Activated T-cell treated with anti-CD3 and anti-CD28 coated beads, Interleukin-2, amount 50 U/mL, for 4 hours (primary cell): ENCODE results near the gene CDH23. TPM values are rescaled to one million over a fixed set of nuclear protein-coding genes. Genes with fewer than 3 reads are reported as not detected.
A peak's percentile ranks its signal among the peaks of the same experiment; 100 is the strongest.

Experiments used
- ATAC-seq, 2 donors: fragments of 200-7000 bp; cut with Tn5 transposase; one replicate each; pipeline ENCODE4 v1.10.0; 2021
- DNase-seq: peaks from one replicate; pipeline ENCODE4 v3.0.0-alpha.2; 2020
- H3K27me3 Mint-ChIP-seq: one replicate; pipeline ENCODE4 v1.8.0; 2021; ENCODE audit warnings: low read depth, mixed read lengths
- H3K36me3 Mint-ChIP-seq: one replicate; pipeline ENCODE4 v1.8.0; 2022; ENCODE audit warnings: mixed read lengths; ENCODE audit not compliant: insufficient read depth
- H3K4me1 Mint-ChIP-seq: one replicate; pipeline ENCODE4 v1.8.0; 2021; ENCODE audit warnings: low read depth, mixed read lengths
- H3K4me3 Mint-ChIP-seq: one replicate; pipeline ENCODE4 v1.8.0; 2021; ENCODE audit warnings: mild to moderate bottlenecking, moderate library complexity, mixed read lengths
- H3K9me3 Mint-ChIP-seq: one replicate; pipeline ENCODE4 v1.8.0; 2021; ENCODE audit warnings: mixed read lengths
- total RNA-seq, 3 donors: library from RNA; stranded (reverse); gene quantifications; one replicate each; pipeline ENCODE4 v1.2.1, GENCODE V29; 2021

CDH23 gene
- total RNA-seq, 3 donors from 2014 or later: 0.71 to 1.2 (median 1.1) TPM

DNA sequence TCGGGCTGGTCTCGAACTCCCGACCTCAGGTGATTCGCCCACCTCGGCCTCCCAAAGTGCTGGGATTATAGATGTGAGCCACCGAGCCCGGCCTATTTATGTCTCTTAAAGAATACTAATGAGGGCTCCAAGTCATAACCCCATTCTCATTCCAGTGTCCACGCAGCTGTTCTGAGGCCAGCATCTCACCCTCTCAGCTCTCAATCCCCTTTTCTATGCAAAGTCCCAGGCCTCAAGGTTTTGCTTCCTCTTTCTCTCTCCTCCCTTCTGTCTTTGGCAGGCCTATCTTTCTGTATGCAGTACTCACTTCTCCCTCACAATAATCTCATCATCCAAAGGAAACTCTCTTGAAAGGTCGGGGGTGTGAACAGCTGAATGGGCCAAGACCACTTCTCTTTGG, 404.6 kb downstream of the CDH23 start:
- DNase-seq: no peak
- ATAC-seq: no peak
- Mint-ChIP-seq H3K9me3 (no peaks in the 10 kb centered on the region), H3K36me3 (no peaks in the 10 kb centered on the region), H3K4me1 (peaks cover 8% of the 10 kb centered on the region), H3K4me3 (no peak overlapping the region), H3K27me3 (no peaks in the 10 kb centered on the region)

DNA sequence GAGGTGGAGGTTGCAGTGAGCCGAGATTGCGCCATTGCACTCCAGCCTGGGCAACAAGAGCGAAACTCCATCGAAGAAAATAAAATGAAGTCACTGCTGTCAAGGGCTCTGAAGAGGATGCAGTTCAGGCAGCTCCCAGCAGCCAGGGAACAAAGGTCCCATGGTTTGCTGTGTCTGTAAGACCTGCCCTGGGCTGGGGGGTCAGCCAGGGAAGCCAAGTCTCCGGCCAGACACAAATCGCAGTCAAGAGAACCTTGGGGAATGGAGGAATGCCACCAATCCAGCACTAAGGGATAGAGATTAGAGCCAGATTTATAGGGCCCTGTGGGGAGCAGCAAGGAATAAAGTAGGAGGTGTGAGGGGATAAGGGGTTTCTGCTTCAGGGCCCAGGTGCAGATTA, 405.5 kb downstream of the CDH23 start:
- DNase-seq: no peak
- no peaks in the 10 kb centered on the region for H3K27me3 Mint-ChIP-seq
- H3K36me3 Mint-ChIP-seq: no peaks in the 10 kb centered on the region
- no peak for ATAC-seq
- H3K4me3 Mint-ChIP-seq: no peak overlapping the region
- peaks cover 5% of the 10 kb centered on the region for H3K4me1 Mint-ChIP-seq
- no peaks in the 10 kb centered on the region for H3K9me3 Mint-ChIP-seq

DNA sequence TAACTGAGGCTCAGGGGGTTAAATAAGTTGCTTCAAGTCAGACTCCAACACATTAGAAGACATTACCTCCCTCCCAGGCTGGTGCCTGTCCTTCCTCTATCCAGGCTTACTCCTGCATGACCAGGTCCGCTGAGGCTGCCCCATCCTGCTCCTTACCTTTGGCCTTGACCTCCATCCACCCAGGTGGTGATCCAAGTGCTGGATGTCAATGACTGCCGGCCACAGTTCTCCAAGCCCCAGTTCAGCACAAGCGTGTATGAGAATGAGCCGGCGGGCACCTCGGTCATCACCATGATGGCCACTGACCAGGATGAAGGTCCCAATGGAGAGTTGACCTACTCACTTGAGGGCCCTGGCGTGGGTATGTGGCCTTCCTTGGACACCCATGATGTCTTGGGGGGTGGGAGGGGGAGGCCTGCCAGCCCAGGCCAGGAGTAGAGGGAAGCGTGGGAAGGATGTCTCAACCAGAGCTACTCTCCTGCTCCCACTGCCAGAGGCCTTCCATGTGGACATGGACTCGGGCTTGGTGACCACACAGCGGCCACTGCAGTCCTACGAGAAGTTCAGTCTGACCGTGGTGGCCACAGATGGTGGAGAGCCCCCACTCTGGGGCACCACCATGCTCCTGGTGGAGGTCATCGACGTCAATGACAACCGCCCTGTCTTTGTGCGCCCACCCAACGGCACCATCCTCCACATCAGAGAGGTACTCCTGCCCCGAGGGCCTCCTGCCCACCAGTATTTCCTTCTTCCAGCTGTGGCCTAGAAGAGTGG, 406.2 kb downstream of the CDH23 start:
- H3K4me3 Mint-ChIP-seq: no peak overlapping the region
- no peaks in the 10 kb centered on the region for H3K9me3 Mint-ChIP-seq
- DNase-seq: no peak
- ATAC-seq: no peak
- H3K27me3 Mint-ChIP-seq: no peaks in the 10 kb centered on the region
- H3K36me3 Mint-ChIP-seq: no peaks in the 10 kb centered on the region
- H3K4me1 Mint-ChIP-seq: no peaks in the 10 kb centered on the region

DNA sequence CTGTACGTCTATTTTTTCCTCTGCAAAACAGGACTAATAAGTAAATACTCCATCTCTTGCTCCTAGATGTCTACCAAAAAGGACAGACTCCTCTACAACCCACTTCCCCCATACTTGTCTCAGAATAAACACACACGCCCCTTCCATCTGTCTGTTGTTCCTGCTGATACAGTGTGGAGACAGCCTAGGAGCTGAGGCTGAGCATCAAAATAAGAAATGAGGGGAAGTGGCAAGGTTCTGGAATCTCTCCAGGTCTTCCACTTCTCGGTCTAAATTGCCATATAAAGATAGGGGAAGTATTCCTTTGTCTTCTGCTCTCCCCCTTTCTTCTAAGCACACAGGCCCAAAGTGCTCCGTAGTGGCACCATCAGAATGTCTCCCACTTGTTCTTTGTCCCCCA, 407.4 kb downstream of the CDH23 start:
- DNase-seq (no peak), ATAC-seq (no peak)
- H3K4me1 Mint-ChIP-seq: no peaks in the 10 kb centered on the region
- H3K9me3 Mint-ChIP-seq: no peaks in the 10 kb centered on the region
- no peak overlapping the region for H3K4me3 Mint-ChIP-seq
- H3K36me3 Mint-ChIP-seq: no peaks in the 10 kb centered on the region
- no peaks in the 10 kb centered on the region for H3K27me3 Mint-ChIP-seq

DNA sequence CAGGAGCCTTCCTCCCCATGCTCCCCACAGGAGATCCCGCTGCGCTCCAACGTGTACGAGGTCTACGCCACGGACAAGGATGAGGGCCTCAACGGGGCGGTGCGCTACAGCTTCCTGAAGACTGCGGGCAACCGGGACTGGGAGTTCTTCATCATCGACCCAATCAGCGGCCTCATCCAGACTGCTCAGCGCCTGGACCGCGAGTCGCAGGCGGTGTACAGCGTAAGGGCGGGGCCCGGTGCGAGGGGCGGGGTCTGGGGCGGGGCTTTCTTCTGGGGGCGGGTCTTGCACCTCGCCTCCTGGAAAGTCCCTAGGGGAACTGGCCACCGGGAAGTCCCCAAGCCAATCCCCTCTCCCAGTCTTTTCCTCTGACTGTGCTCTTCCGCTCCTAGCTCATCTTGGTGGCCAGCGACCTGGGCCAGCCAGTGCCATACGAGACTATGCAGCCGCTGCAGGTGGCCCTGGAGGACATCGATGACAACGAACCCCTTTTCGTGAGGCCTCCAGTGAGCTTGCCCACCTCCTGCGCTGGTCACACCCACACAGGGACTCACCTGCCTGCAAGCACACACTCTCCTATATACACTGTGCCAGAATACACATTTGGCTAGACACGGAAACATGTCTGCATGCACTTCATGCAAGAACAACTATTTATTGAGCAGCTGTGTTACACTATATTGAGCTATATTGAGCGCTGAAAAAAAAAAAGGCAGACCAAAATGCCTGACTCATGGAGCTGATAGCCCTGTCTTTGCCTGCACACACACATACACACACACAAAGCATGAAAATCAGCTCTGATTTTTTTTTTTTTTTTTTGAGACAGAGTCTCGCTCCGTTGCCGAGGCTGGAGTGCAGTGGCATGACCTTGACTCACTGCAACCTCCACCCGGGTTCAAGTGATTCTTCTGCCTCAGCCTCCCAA, 409.3 kb downstream of the CDH23 start:
- H3K4me1 Mint-ChIP-seq: no peaks in the 10 kb centered on the region
- ATAC-seq (no peak), DNase-seq (no peak)
- H3K27me3 Mint-ChIP-seq: no peaks in the 10 kb centered on the region
- no peaks in the 10 kb centered on the region for H3K9me3 Mint-ChIP-seq
- H3K4me3 Mint-ChIP-seq: no peak overlapping the region
- H3K36me3 Mint-ChIP-seq: no peaks in the 10 kb centered on the region

DNA sequence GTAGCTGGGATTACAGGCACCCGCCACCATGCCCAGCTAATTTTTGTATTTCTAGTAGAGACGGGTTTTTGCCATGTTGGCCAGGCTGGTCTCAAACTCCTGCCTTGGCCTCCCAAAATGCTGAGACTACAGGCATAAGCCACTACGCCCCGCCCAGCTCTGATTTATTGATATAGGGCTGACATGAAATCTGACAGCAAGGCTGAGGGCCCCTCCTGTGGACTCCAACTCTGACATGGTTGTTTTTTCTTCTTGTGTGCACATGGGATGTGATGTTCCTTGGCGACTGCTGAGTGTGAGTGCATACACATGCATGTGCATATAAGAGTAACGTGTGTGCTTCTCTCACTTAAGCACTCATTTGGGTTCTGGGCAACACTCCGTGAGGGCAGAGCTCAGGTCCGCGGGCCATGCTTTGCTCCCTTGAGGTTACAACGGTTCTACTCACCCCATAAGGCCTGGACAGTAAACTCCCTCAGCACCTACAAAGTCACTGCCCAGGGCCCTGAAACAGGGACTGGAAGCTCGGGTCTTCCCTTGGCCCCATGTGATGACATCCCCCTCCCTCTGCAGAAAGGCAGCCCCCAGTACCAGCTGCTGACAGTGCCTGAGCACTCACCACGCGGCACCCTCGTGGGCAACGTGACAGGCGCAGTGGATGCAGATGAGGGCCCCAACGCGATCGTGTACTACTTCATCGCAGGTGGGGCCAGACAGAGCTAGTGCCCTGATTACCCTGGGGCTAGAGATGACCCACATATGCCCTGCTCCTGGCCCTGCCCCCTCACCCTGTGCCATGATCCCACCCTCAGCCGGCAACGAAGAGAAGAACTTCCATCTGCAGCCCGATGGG, 410.2 kb downstream of the CDH23 start:
- H3K36me3 Mint-ChIP-seq: no peaks in the 10 kb centered on the region

DNA sequence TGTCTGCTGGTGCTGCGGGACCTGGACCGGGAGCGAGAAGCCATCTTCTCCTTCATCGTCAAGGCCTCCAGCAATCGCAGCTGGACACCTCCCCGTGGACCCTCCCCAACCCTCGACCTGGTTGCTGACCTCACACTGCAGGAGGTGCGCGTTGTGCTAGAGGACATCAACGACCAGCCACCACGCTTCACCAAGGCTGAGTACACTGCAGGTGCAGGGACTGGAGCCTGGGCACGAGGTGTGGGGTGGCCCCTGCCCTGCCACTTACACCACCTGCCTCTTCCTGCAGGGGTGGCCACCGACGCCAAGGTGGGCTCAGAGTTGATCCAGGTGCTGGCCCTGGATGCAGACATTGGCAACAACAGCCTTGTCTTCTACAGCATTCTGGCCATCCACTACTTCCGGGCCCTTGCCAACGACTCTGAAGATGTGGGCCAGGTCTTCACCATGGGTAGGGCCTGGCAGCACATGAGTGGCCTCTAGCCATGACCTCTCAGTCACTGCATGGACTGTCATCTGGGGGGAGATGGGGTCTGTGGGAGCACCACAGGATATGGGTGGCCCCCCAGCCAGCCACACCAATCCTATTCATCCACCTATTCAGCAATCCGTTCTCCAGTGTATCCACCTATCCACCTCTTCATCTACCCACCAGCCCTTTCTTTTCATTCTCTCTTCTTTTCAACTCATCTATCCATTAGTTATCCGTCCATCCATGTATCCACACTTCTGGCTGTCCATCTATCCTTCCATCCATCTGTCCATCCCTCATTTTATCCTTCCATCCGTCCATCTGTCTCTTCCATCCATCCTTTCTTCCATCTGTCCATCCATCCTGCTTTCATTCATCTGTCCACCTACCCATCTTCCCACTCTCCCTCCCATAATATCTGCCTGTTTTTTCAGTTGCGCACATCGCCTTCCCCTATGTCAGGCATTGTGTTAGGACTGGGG, 411.1 kb downstream of the CDH23 start:
- ATAC-seq (no peak), DNase-seq (no peak)
- Mint-ChIP-seq H3K4me3 (no peak overlapping the region), H3K36me3 (no peaks in the 10 kb centered on the region), H3K9me3 (no peaks in the 10 kb centered on the region), H3K4me1 (no peaks in the 10 kb centered on the region), H3K27me3 (no peaks in the 10 kb centered on the region)

More for the DNA sequence above, 410.2 kb downstream of the CDH23 start:
- Mint-ChIP-seq H3K27me3 (no peaks in the 10 kb centered on the region), H3K4me3 (no peak overlapping the region), H3K4me1 (no peaks in the 10 kb centered on the region), H3K9me3 (no peaks in the 10 kb centered on the region)
- ATAC-seq (no peak), DNase-seq (no peak)

DNA sequence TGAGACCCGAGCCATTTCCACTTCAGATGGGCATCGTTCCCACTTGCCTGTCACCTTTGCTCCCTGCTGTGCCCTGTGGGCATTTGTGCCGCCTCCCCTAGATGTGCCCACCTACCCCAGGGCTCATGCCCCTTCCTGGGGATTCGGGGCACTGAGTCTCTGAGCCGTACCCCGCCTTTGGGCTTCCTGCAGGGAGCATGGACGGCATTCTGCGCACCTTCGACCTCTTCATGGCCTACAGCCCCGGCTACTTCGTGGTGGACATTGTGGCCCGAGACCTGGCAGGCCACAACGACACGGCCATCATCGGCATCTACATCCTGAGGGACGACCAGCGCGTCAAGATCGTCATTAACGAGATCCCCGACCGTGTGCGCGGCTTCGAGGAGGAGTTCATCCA, 412.9 kb downstream of the CDH23 start:
- Mint-ChIP-seq H3K36me3 (no peaks in the 10 kb centered on the region), H3K9me3 (no peaks in the 10 kb centered on the region), H3K4me3 (no peak overlapping the region), H3K4me1 (no peaks in the 10 kb centered on the region), H3K27me3 (no peaks in the 10 kb centered on the region)
- ATAC-seq: no peak
- no peak for DNase-seq

DNA sequence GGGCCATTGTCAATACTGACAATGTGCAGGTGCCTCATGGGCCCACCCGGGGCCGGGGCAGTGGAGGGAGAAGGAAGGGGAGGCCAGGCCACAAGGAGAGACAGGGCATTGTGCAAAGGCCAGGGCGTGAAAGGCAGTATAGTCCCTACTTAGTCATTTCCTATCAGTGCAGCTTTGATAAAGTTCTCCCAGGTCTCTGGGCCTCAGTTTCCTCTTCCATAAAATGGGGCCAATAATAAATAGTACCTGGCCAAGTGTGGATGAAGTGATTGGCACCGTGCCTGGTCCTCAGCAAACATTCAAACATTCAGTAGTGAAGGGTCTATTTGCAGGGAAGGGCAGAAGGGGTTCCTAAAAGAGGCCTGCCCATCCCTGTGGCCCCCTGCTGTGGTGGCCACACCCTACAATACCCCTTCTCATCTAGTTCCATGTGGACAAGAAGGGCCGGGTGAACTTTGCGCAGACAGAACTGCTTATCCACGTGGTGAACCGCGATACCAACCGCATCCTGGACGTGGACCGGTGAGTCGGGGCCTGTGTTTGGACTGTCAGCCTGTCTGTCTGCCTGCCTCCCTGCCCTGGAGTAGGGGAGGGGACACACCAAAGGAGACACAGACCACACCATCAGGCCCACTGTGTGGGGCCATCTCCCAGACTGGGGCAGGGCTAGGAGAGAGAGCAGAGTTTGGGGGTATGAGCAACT, 413.5 kb downstream of the CDH23 start:
- no peak for ATAC-seq
- Mint-ChIP-seq H3K4me1 (no peaks in the 10 kb centered on the region), H3K27me3 (no peaks in the 10 kb centered on the region), H3K4me3 (no peak overlapping the region), H3K9me3 (no peaks in the 10 kb centered on the region), H3K36me3 (no peaks in the 10 kb centered on the region)
- no peak for DNase-seq

DNA sequence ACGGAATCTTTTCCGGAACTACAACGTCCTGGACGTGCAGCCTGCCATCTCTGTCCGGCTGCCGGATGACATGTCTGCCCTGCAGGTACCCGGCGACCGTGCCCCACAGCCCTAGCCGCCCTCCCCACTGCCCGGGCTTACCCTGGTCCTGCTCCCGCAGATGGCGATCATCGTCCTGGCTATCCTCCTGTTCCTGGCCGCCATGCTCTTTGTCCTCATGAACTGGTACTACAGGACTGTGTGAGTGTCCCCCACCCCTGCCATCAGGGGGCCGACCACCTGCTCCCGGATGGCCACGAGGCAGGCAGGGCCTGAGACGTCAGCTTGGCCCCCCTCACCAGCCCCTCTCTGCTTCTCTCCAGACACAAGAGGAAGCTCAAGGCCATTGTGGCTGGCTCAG, 414.6 kb downstream of the CDH23 start:
- Mint-ChIP-seq H3K4me1 (no peaks in the 10 kb centered on the region), H3K4me3 (no peak overlapping the region), H3K9me3 (no peaks in the 10 kb centered on the region), H3K36me3 (peaks cover 6% of the 10 kb centered on the region), H3K27me3 (no peaks in the 10 kb centered on the region)
- ATAC-seq (no peak), DNase-seq (no peak)

DNA sequence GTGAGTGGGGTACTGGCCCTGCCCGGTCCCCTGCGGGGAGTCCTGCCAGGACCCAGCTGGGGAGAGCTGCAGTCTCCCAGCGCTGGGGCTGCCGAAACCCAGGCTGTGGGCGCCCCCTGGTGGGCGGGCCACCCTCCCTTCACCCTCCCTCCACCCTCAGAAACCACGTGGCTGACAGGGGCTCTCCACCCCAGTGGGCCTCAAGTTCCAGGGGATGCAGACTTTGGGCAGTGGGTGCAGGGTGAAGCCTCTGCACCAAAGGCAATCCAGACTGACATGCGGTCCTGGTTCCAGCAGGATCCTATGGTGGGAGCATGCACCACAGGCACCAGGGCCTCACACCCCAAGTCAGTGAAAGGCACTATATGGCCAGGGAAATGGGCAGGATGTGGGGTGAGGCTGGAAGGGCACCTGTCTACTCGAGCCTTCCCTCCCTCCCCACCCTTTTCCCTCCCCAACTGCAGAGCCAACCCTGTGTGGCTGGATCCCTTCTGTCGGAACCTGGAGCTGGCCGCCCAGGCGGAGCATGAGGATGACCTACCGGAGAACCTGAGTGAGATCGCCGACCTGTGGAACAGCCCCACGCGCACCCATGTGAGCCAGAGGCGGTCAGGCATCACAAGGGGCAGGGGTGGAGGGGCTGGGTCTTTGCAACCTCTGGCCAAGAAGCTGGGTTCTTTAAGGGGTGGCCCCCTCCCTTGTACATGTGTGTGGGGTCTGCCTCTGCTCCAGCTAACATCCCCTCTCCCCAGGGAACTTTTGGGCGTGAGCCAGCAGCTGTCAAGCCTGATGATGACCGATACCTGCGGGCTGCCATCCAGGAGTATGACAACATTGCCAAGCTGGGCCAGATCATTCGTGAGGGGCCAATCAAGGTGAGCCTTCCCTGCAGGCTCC, 415.5 kb downstream of the CDH23 start:
- Mint-ChIP-seq H3K9me3 (no peaks in the 10 kb centered on the region), H3K27me3 (no peaks in the 10 kb centered on the region), H3K4me1 (no peaks in the 10 kb centered on the region), H3K4me3 (no peak overlapping the region), H3K36me3 (peaks cover 11% of the 10 kb centered on the region)
- ATAC-seq: peak; percentile 93 to 96
- DNase-seq: peak; percentile 82

DNA sequence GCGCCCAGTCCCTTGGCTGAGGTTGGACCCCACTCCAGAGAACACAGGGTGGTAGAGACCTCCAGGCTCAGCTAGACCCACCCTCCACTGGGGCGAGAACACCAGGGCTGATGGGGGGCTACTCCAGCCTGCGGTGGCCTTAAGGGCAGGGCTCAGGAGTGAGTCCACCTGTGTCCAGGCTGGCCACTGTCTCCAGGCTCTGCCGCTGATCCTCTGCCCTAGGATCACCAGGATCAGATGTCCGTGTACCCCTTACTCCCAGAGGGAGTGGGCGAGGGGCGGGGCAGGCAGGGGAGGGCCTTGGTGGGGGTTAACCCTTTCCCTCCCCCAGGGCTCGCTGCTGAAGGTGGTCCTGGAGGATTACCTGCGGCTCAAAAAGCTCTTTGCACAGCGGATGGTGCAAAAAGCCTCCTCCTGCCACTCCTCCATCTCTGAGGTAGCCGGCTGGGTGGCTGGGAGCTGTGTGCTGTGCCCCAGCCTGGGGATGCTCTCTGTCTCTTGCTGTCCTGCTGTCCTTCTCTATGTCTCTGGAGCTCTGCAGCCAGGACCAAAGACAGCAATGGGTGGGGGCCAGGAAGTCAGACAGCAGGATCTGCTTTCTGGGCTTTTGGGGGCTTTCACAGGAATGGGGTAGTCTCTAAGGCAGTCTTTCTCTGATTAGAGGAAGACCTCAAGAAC, 416.3 kb downstream of the CDH23 start:
- H3K4me1 Mint-ChIP-seq: no peaks in the 10 kb centered on the region
- H3K4me3 Mint-ChIP-seq: no peak overlapping the region
- H3K27me3 Mint-ChIP-seq: no peaks in the 10 kb centered on the region
- H3K9me3 Mint-ChIP-seq: no peaks in the 10 kb centered on the region
- H3K36me3 Mint-ChIP-seq: peaks cover 15% of the 10 kb centered on the region
- no peak for ATAC-seq
- no peak for DNase-seq
